Right renal pelvis (tissue), 4 donors: ENCODE measurements around the gene CAND2. TPM values are rescaled to one million over a fixed set of nuclear protein-coding genes. Genes with fewer than 3 reads are reported as not detected.
"Not testable (repeated sequence)": the region's sequence is repeated elsewhere in the genome, so short reads cannot be mapped to it uniquely, and the experiment has no call there.

Source experiments
- DNase-seq, 4 donors: peaks; one replicate each; pipeline ENCODE4 v3.0.0-alpha.2; 2013; ENCODE audit warnings: low read depth in 4 of 4, low spot score in 3 of 4, missing footprints in 1 of 4
- polyA plus RNA-seq, 4 donors: library from polyadenylated mRNA; unstranded; fragments of 120-200 nt; gene quantifications; one replicate each; pipeline ENCODE4 v1.2.1, GENCODE V29; 2013; ENCODE audit not compliant: insufficient read length in 4 of 4

Gene CAND2
- polyA plus RNA-seq, 4 donors = 7.5 to 9.6 (median 9.1) TPM

DNA sequence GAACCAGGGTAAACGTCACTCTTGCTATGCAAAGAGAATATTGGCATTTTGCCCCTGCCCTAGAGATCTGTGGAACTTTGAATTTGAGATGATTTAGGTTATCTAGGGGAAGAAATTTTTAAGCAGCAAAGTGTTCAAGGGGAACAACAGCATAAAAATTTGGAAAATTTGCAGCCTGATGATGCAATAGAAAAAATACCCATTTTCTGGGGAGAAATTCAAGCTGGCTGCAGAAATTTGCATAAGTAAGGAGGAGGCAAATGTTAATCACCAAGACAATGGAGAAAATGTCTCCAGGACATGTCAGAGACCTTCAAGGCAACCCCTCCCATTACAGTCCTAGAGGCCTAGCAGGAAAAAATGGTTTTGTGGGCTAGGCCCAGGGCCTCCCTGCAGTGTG lies 49.3 kb downstream of the CAND2 start:
- no peak for DNase-seq

GRCh38 chr3:12852201-12852600 lies 55.7 kb downstream of the CAND2 start:
- DNase-seq = no peak

- not testable (repeated sequence) for DNase-seq
These were observed 57.4 kb downstream of the CAND2 start for GRCh38 chr3:12853847-12854246.

DNA sequence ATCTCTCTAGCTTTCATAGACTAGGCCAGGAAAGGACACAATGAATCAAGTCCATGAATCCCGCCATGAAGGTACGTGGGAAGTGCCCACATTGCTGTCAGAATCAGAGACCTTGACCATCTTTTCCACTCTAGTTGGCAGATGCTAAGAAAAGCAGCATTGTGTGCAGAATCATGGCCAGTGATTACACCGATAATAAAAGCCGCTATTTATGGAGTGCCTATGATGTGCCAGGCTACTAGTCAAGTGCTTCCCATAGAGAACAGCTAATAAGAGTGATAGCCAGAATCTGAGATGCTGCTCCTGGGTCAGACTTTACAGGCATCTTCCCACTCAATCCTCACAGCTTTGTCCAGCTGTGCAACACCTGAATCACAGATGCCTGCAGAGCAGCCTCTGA lies 58.1 kb downstream of the CAND2 start:
- DNase-seq = no peak

DNA sequence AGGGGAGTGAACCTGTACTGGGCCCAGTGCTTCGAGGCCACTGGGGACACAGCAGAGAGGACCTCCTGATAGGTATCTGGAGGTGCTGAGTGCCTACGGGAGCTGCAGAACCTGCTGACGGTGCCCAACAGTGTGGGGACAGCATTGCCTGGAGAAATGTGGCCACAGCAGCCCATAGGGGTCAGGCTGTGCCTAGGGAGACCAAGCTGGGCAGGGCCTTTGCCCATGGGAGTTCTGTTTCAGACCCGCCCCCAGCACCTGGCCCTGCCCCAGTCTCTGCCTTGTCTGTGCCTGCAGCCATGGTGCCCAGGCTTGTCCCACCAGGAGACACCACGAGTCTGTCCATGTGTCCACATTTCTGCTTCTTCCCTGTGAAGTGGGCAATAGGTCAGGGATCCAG lies 60.1 kb downstream of the CAND2 start:
- DNase-seq = no peak

GRCh38 chr3:12859840-12860239 lies 63.4 kb downstream of the CAND2 start:
- DNase-seq = no peak

GRCh38 chr3:12861611-12862010 lies 65.1 kb downstream of the CAND2 start:
- no peak for DNase-seq

DNA sequence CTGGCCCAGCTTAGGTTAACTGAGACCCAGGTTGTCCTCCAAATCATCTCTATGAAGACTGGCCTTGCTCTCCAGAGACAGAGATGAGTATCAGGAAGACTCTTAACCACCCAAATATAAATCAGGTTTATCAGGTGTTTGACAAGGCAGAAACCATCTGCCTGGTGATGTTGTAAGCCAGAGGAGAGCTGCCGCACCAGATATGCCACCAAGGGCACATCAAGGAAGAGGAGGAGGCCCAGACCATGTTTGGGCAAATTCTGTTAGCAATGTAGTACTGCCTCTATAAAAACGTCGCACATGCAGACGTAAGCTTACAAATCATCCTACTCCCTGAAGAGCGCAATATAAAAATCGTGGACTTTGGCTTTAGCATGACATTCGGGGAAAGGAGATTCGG lies 65.9 kb downstream of the CAND2 start:
- no peak for DNase-seq

DNA sequence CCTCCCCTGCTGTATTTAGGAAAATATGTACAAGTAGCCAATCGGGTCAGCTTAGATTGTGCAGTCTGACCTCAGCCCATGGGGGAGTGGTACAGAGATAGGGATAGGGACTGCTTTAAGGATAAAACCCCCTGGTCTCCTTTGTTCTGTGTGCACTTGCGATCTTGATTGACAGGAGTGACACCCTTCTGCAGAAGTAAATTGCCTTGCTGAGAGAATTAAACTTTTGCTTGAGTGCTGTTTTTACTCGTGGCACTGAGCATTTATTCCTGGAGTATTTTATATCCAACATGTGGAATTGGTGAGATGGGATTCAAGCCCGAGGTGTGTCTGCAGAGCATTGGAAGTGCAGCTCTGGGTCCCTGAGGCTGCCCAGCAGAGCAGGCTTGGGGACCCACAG lies 68.8 kb downstream of the CAND2 start:
- DNase-seq = no peak

GRCh38 chr3:12866836-12867235 lies 70.4 kb downstream of the CAND2 start:
- no peak for DNase-seq

GRCh38 chr3:12868039-12869034 lies 71.9 kb downstream of the CAND2 start:
- peak; percentile 68 to 77 (median 72) for DNase-seq

DNA sequence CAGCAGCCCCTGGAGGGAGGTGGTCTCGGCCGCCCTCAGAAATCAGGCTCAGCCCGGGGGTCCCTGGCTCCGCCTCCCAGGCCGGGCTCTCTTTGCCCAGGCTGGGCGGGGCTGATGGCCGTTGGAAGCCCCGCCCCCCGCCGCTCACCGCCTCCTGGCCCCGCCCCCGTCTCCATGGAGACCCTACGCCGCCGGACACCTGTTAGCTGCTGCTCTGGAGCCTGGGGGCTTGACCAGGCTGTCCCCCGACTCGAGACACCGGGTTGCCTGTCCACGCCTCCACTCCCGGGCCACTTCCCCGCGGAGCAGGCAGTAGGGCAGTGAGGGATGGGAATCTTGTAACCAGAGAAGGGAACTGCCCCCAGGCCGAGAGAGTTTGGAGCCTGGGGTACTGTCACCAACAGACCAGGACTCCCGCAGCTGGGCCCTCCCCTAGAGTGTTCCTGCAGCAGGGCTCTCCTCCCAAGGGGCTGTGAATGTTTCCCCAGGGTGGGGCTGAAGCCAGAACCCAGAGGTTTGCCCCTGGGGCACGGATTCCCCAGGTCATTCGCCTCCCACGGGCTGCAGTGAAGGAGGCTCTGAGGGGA lies 72.6 kb downstream of the CAND2 start:
- DNase-seq = peak in 2 of 4 donors; percentile 23 to 31

- DNase-seq = no peak
These were observed 74.5 kb downstream of the CAND2 start for GRCh38 chr3:12870942-12871341.

DNA sequence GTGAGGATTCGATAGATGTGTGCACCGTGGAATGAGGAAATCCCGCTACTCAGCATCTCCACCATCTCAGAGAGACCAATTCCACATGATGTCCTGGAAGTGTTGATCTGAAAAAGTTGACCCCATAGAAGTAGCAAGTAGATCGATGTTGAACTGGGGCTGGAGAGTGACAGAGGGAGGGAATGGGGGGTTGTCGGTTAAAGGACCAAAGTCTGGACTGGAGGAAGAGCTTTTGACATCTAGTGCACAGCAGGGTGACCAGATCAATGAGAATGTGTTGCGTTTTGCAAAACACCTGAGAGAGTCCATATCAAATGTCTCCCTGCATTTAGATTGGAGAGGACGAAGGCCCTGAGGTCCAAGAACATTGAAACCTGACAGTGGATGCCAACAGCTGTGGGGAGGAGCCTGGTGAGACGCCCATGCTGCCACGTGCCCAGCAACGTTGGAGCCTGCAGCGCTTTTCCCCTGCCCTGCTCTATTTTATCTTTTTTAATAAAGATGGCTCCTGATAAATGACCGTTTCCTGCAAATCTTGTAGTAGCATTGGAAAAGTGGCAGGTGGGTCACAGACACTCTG lies 75.0 kb downstream of the CAND2 start:
- no peak for DNase-seq

- no peak for DNase-seq
These were observed 79.7 kb downstream of the CAND2 start for GRCh38 chr3:12875857-12876836.

- DNase-seq = no peak
These were observed 80.6 kb downstream of the CAND2 start for GRCh38 chr3:12877040-12877439.

- DNase-seq = no peak
These were observed 81.7 kb downstream of the CAND2 start for GRCh38 chr3:12878141-12878574.

- not testable (repeated sequence) for DNase-seq
These were observed 82.3 kb downstream of the CAND2 start for GRCh38 chr3:12878758-12879157.

DNA sequence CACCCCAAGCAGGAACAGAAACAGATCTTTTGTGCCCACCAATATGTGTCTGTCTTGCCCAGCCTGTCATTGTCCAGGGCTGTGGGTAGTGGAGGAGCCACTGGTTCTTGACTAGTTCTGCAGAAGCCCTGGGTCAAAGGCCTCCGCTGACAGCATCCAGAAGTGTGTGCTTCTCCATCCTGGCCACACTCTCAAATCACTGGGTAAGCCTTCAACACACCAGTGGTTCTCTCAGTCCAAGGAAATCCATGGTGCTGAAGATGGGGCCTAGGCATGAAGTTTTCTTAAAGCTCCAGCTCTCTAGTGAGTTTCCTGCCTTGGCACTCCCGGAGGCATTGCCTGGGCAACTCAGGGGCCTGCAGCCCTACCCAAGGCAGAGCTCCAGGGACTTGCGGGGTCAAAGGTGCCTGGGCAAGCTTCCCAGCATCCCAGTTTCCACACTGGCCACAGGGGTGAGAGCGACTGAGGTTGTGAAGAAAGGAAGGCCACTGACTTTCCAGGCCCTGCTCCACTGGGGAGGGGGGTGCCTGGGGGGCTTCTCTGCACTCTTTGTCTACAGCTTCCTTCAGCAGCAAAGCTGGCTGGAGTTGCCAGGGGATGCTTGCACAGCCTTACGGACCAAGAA lies 82.8 kb downstream of the CAND2 start:
- no peak for DNase-seq

GRCh38 chr3:12881858-12882257 lies 85.4 kb downstream of the CAND2 start:
- DNase-seq = not testable (repeated sequence)
